H1 (cell line): ENCODE results near the gene IGF1. TPM values are rescaled to one million over a fixed set of nuclear protein-coding genes. Genes with fewer than 3 reads are reported as not detected.

Source experiments
- EGR1 ChIP-seq: IDR thresholded peaks from 2 replicates; pipeline ENCODE4 v1.6.1; 2011; ENCODE audit warnings: low read depth, low read length, borderline replicate concordance
- RBBP5 ChIP-seq: IDR thresholded peaks from 2 replicates; pipeline ENCODE4 v1.7.1; 2012; ENCODE audit warnings: low read depth, mild to moderate bottlenecking, inconsistent platforms, low read length, moderate library complexity, borderline replicate concordance
- TCF12 ChIP-seq: IDR thresholded peaks from 2 replicates; pipeline ENCODE4 v1.6.1; 2011; ENCODE audit warnings: low read depth, mild to moderate bottlenecking, low read length
- ZNF274 ChIP-seq: IDR thresholded peaks from 2 replicates; pipeline ENCODE4 v1.7.0; 2012; ENCODE audit warnings: low read length, borderline replicate concordance; ENCODE audit errors: extremely low read depth
- polyA plus RNA-seq, 7 experiments: library from polyadenylated mRNA; depleted of rRNA in 3 of 7; stranded (reverse) in 5 of 7; unstranded in 2 of 7; fragments of >200 nt in 5 of 7; fragments of 200-250 nt in 2 of 7; gene quantifications; 1 replicate in 5 of 7; 2 replicates in 1 of 7; 4 replicates in 1 of 7; pipeline versions ENCODE4 v1.2.1 to v1.2.3, GENCODE V29; 2011 to 2013; ENCODE audit warnings: missing spikeins in 2 of 7, mixed read lengths in 2 of 7
- total RNA-seq: library from RNA; stranded (reverse); fragmentation: NEBNext Ultra II Directional; extraction: Animal tissue kit (Norgen Biotek cat#: 25700); gene quantifications from 2 replicates; pipeline ENCODE4 v1.2.1, GENCODE V29; 2021
- TF ChIP-seq, protein P1 (sequence below): IDR thresholded peaks from 2 replicates; pipeline ENCODE4 v1.6.1; 2011; ENCODE audit warnings: low read depth, mild to moderate bottlenecking, low read length; ENCODE audit not compliant: insufficient read depth

The IGF1 gene
- total and polyA plus RNA-seq, 2 of the 8 experiments (the other 6 are each of a cell fraction or from before 2014, with no cell fraction given), result not detected

GRCh38 chr12:102364709-102365108, 115.7 kb downstream of the IGF1 start (continued):
- TF ChIP-seq, protein P1, sequence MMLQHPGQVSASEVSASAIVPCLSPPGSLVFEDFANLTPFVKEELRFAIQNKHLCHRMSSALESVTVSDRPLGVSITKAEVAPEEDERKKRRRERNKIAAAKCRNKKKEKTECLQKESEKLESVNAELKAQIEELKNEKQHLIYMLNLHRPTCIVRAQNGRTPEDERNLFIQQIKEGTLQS, result no peak
- TF ChIP-seq ZNF274 (no peak), TCF12 (no peak), RBBP5 (no peak), EGR1 (no peak)
